Measurements from ENCODE around the gene SCFD2. TPM values are rescaled to one million over a fixed set of nuclear protein-coding genes. Genes with fewer than 3 reads are reported as not detected.

Gene SCFD2
- total RNA-seq, 1 experiment from 2014 or later, result 8.4 TPM

- H3K36me3 ChIP-seq (ENCODE audit: insufficient read depth, low read length, poor library complexity, severe bottlenecking), result no peaks in the 10 kb centered on the region
- ChIA-PET CTCF (no interaction called here), POLR2A (ENCODE audit: low non-redundant PET) (no interaction called here)
- intact Hi-C loops (cut with micrococcal nuclease; ENCODE audit: unreplicated experiment), result no loop called here
- no peaks in the 10 kb centered on the region for H3K9me3 ChIP-seq (ENCODE audit: low read depth, low read length, poor library complexity, severe bottlenecking)
- H3K27me3 ChIP-seq (replicated peaks; ENCODE audit: insufficient read depth, low read depth, low read length, poor library complexity), result no peaks in the 10 kb centered on the region
- DNase-seq (ENCODE audit: low spot score), result no peak
- H3K4me3 ChIP-seq (ENCODE audit: low read depth, low read length, poor library complexity, severe bottlenecking), result no peak overlapping the region
- BruUV-seq (replicated peaks), result no TSS peak
- TF ChIP-seq CTCF (conservative IDR thresholded peaks at IDR 0.05; ENCODE audit: low read depth, low read length) (no peak), EZH2 (IDR thresholded peaks at IDR 0.05; ENCODE audit: borderline replicate concordance, low read depth, low read length, poor library complexity, severe bottlenecking) (no peak)
- peaks cover 9% of the 10 kb centered on the region for H3K4me1 ChIP-seq (ENCODE audit: insufficient read depth, low read length, poor library complexity, severe bottlenecking)
- H3K27ac ChIP-seq (ENCODE audit: low read depth, low read length, poor library complexity, severe bottlenecking), result no peak overlapping the region
Observed at GRCh38 chr4:53044651-53044960, 321.3 kb downstream of the SCFD2 start.

- no peak for DNase-seq (ENCODE audit: low spot score)
- POLR2A ChIA-PET (ENCODE audit: low non-redundant PET), result no interaction called here
- Histone ChIP-seq H3K4me1 (ENCODE audit: insufficient read depth, low read length, poor library complexity, severe bottlenecking) (peaks cover 9% of the 10 kb centered on the region), H3K9me3 (ENCODE audit: low read depth, low read length, poor library complexity, severe bottlenecking) (no peaks in the 10 kb centered on the region), H3K27ac (ENCODE audit: low read depth, low read length, poor library complexity, severe bottlenecking) (no peak overlapping the region), H3K36me3 (ENCODE audit: insufficient read depth, low read length, poor library complexity, severe bottlenecking) (no peaks in the 10 kb centered on the region), H3K27me3 (replicated peaks; ENCODE audit: insufficient read depth, low read depth, low read length, poor library complexity) (no peaks in the 10 kb centered on the region), H3K4me3 (ENCODE audit: low read depth, low read length, poor library complexity, severe bottlenecking) (no peak overlapping the region)
- intact Hi-C loops (cut with micrococcal nuclease; ENCODE audit: unreplicated experiment), result no loop called here
- CTCF ChIA-PET, result no interaction called here
- BruUV-seq (replicated peaks), result no TSS peak
- TF ChIP-seq CTCF (conservative IDR thresholded peaks at IDR 0.05; ENCODE audit: low read depth, low read length) (no peak), EZH2 (IDR thresholded peaks at IDR 0.05; ENCODE audit: borderline replicate concordance, low read depth, low read length, poor library complexity, severe bottlenecking) (no peak)
Observed at GRCh38 chr4:53043891-53044650, 321.8 kb downstream of the SCFD2 start.

- no peaks in the 10 kb centered on the region for H3K36me3 ChIP-seq (ENCODE audit: insufficient read depth, low read length, poor library complexity, severe bottlenecking)
- intact Hi-C loops (cut with micrococcal nuclease; ENCODE audit: unreplicated experiment), result no loop called here
- H3K4me1 ChIP-seq (ENCODE audit: insufficient read depth, low read length, poor library complexity, severe bottlenecking), result peaks cover 9% of the 10 kb centered on the region
- no peaks in the 10 kb centered on the region for H3K27me3 ChIP-seq (replicated peaks; ENCODE audit: insufficient read depth, low read depth, low read length, poor library complexity)
- ChIA-PET POLR2A (ENCODE audit: low non-redundant PET) (no interaction called here), CTCF (no interaction called here)
- DNase-seq (ENCODE audit: low spot score), result peak; percentile 58
- no peak overlapping the region for H3K4me3 ChIP-seq (ENCODE audit: low read depth, low read length, poor library complexity, severe bottlenecking)
- no peak overlapping the region for H3K27ac ChIP-seq (ENCODE audit: low read depth, low read length, poor library complexity, severe bottlenecking)
- no TSS peak for BruUV-seq (replicated peaks)
- TF ChIP-seq EZH2 (IDR thresholded peaks at IDR 0.05; ENCODE audit: borderline replicate concordance, low read depth, low read length, poor library complexity, severe bottlenecking) (no peak), CTCF (conservative IDR thresholded peaks at IDR 0.05; ENCODE audit: low read depth, low read length) (no peak)
- H3K9me3 ChIP-seq (ENCODE audit: low read depth, low read length, poor library complexity, severe bottlenecking), result no peaks in the 10 kb centered on the region
Observed at GRCh38 chr4:53043055-53043454, 322.8 kb downstream of the SCFD2 start.

Measured in A673 (cell line).